LNCAP (cell line): Measurements from ENCODE around the gene ZNF592.

Experiments
- TF ChIP-seq, protein P1 (sequence below): fragments of 450-650 bp; IDR thresholded peaks from 2 replicates; pipeline ENCODE4 v1.5.1; 2017; ENCODE audit warnings: mild to moderate bottlenecking

The ZNF592 gene

DNA sequence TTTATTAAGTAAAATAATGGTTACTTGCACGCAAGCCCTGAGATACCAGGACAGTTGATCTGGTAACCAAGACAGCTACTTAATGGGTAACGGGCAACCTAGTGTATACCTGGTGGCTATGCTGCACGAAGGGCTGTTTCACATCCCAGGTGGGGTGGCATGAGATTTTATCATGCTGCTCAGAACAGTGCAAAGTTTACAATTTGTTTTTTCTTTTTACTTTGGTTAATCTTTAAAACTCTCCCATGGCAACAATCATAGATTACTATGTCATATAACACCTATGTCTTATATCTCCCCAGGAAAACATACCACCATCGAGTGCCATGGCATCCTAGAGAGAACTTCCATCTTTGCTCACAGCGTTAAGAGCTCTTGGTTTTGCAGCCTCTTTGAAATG lies 103.8 kb downstream of the ZNF592 start:
- TF ChIP-seq, protein P1, sequence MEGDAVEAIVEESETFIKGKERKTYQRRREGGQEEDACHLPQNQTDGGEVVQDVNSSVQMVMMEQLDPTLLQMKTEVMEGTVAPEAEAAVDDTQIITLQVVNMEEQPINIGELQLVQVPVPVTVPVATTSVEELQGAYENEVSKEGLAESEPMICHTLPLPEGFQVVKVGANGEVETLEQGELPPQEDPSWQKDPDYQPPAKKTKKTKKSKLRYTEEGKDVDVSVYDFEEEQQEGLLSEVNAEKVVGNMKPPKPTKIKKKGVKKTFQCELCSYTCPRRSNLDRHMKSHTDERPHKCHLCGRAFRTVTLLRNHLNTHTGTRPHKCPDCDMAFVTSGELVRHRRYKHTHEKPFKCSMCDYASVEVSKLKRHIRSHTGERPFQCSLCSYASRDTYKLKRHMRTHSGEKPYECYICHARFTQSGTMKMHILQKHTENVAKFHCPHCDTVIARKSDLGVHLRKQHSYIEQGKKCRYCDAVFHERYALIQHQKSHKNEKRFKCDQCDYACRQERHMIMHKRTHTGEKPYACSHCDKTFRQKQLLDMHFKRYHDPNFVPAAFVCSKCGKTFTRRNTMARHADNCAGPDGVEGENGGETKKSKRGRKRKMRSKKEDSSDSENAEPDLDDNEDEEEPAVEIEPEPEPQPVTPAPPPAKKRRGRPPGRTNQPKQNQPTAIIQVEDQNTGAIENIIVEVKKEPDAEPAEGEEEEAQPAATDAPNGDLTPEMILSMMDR = no peak

DNA sequence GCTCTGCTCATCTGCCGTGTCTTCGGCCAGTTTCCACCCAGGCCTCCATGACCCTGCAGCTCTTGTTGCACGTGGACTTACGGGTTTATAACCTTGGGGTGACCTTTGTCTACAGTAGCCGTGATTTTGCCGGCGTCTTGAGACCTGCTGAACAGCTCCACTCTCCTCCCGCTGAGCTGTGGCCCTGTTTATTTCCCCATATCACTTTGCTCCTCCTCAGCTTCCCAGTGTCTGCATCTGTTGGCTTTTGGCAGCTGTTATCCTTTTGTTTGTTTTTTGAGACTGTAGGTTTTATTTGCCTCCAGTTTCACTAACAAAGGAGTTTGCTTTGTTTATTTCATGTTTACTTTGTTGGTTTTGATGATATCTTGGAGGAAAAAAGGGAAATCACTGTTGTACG lies 106.7 kb downstream of the ZNF592 start:
- TF ChIP-seq, protein P1 = no peak

DNA sequence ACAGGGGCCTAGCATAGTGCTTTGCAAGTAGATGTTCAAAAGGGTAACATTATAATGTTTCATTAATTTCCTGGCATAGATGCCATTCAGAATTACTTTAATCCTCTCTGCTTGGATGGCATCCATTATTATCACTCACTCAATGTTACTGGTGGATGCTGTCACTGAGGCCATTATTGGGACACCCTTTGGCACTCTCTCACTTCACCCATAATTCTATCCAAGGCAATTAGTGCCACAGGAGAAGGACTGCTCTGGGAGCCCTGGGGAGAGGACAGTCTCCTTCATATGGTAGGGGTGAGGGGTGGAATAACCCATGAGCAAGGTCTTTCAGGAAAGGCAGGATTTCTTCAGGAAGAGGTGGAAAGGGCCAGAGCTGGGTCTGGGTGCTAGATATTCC lies 107.4 kb downstream of the ZNF592 start:
- TF ChIP-seq, protein P1 = no peak
